HG03039 (cell line): Measurements from ENCODE around the gene TM4SF4.

Source experiments
- ATAC-seq: cut with Tn5 transposase; IDR thresholded peaks from one replicate; pipeline ENCODE4 v1.9.1; 2021; ENCODE audit warnings: mild to moderate bottlenecking, moderate library complexity; ENCODE audit not compliant: unreplicated experiment

The TM4SF4 gene

GRCh38 chr3:149542375-149543312 is 68.1 kb downstream of the TM4SF4 start:
- no peak for ATAC-seq

- no peak for ATAC-seq
Measured at GRCh38 chr3:149545049-149545448, 70.6 kb downstream of the TM4SF4 start.

- no peak for ATAC-seq
Measured at GRCh38 chr3:149547413-149547812, 72.9 kb downstream of the TM4SF4 start.

GRCh38 chr3:149547954-149548668 is 73.6 kb downstream of the TM4SF4 start:
- no peak for ATAC-seq

- no peak for ATAC-seq
Measured at GRCh38 chr3:149548669-149549065, 74.2 kb downstream of the TM4SF4 start.

- ATAC-seq = no peak
Measured at GRCh38 chr3:149551500-149551899, 77.0 kb downstream of the TM4SF4 start.

GRCh38 chr3:149552700-149553099 is 78.2 kb downstream of the TM4SF4 start:
- no peak for ATAC-seq
